ENCODE results near the gene SRMS. TPM values are rescaled to one million over a fixed set of nuclear protein-coding genes. Genes with fewer than 3 reads are reported as not detected.

Gene SRMS
- total and polyA plus RNA-seq, 2 donors (not counting 3 experiments of a cell fraction or from before 2014, with no cell fraction given), result not detected

DNA sequence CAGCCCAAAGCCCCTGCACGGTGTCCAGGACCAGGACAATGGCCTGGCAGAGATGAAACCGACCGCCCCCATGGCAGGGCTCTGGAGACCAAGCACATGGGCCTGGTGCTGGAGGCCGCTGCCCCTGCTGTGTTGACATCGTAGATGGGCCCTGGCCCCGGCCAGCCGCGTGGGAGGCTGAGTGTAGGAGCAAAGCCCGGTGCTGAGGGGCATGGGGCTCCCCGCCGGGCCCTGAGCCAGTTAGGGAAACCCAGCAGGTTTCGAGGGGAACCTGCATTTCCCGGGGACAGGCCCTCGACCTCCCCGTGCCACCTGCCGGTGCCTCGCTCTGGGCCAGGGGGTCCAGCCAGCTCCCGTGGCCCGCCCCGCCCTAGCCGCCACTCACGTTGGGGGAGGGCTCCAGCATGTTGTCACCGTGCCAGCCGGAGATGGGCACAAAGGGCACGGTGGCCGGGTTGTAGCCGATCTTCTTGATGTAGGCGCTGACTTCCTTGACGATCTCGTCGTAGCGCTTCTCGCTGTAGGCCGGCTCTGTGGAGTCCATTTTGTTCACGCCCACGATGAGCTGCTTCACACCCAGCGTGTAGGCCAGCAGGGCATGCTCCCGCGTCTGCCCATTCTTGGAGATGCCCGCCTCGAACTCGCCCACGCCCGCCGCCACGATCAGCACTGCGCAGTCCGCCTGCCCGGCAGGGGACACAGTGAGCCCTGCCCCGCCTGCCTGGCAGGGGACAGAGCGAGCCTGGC, 53.0 kb downstream of the SRMS start:
- TF ChIP-seq MYC (IDR thresholded peaks at IDR 0.05; ENCODE audit: low read depth, low read length), result no peak
- TF ChIP-seq POLR2A (IDR thresholded peaks at IDR 0.05; ENCODE audit: low read depth, low read length), result no peak
- TF ChIP-seq, protein P1, sequence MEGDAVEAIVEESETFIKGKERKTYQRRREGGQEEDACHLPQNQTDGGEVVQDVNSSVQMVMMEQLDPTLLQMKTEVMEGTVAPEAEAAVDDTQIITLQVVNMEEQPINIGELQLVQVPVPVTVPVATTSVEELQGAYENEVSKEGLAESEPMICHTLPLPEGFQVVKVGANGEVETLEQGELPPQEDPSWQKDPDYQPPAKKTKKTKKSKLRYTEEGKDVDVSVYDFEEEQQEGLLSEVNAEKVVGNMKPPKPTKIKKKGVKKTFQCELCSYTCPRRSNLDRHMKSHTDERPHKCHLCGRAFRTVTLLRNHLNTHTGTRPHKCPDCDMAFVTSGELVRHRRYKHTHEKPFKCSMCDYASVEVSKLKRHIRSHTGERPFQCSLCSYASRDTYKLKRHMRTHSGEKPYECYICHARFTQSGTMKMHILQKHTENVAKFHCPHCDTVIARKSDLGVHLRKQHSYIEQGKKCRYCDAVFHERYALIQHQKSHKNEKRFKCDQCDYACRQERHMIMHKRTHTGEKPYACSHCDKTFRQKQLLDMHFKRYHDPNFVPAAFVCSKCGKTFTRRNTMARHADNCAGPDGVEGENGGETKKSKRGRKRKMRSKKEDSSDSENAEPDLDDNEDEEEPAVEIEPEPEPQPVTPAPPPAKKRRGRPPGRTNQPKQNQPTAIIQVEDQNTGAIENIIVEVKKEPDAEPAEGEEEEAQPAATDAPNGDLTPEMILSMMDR (IDR thresholded peaks at IDR 0.05; ENCODE audit: extremely low read depth in 1 of 2, insufficient read depth in 1 of 2, low read depth in 1 of 2, low read length in 2 of 2), result no peak
- intact Hi-C loops (cut with micrococcal nuclease) (no loop called here), dilution Hi-C loops (cut with MboI; ENCODE audit: extremely low pct_ligation_motif_present, low sequenced_read_pairs) (no loop called here)
- Histone ChIP-seq H3K27ac (ENCODE audit: insufficient read depth, low read depth, low read length) (no peak overlapping the region), H2AFZ (ENCODE audit: low read depth, low read length) (no peak overlapping the region), H3K36me3 (ENCODE audit: control insufficient read depth in 2 of 2, extremely low read depth in 1 of 2, insufficient read depth in 2 of 2, low read length in 2 of 2) (no peaks in the 10 kb centered on the region), H3K9me1 (replicated peaks; ENCODE audit: control insufficient read depth, extremely low read depth, insufficient read depth, low read length) (no peaks in the 10 kb centered on the region), H3K79me2 (ENCODE audit: control insufficient read depth, insufficient read depth, low read length) (no peaks in the 10 kb centered on the region), H3K4me1 (ENCODE audit: control insufficient read depth, extremely low read depth, insufficient read depth, low read length) (no peaks in the 10 kb centered on the region), H3K4me2 (ENCODE audit: insufficient read depth, low read length) (no peak overlapping the region), H3K27me3 (ENCODE audit: control insufficient read depth in 2 of 2, insufficient read depth in 2 of 2, low read length in 2 of 2) (no peaks in the 10 kb centered on the region), H3K9me3 (replicated peaks; ENCODE audit: control insufficient read depth, insufficient read depth, low read length) (no peaks in the 10 kb centered on the region), H4K20me1 (replicated peaks; ENCODE audit: control insufficient read depth, extremely low read depth, insufficient read depth, low read length) (no peaks in the 10 kb centered on the region), H3K4me3 (replicated peaks in 1 of 3; ENCODE audit: insufficient read depth in 1 of 3, low read depth in 1 of 3, low read length in 3 of 3) (no peak overlapping the region), H3K9ac (replicated peaks; ENCODE audit: extremely low read depth, insufficient read depth, low read length) (no peak overlapping the region)
- DNase-seq (ENCODE audit: low read depth, low spot score) (no peak), FAIRE-seq (no peak)
- ChIA-PET POLR2A (no interaction called here), CTCF (interaction anchor here (0.8 kb wide), 1 partner anchor 626 kb away, joined by 3 read pairs; no protein-coding TSS in a partner anchor)
- BruUV-seq (replicated peaks), result no TSS peak

DNA sequence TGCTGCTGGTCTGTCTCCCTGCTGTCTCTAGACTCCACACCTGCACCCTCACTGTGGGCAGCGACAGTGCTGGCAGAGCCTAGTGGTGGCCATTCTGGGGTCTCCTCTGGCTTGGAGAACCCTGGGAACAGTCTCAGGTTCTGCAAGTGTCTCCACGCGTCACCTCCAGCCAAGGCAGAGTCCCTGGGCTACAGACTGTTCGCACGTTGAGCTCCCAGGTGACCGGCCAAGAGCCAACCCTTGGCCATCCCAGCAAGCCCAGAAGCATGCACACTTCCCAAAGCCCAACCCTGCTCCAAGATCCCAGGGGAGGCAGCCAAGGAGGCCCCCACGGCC, 53.5 kb downstream of the SRMS start:
- Histone ChIP-seq H4K20me1 (replicated peaks; ENCODE audit: control insufficient read depth, extremely low read depth, insufficient read depth, low read length) (no peaks in the 10 kb centered on the region), H3K4me2 (ENCODE audit: insufficient read depth, low read length) (no peak overlapping the region), H2AFZ (ENCODE audit: low read depth, low read length) (no peak overlapping the region), H3K9ac (replicated peaks; ENCODE audit: extremely low read depth, insufficient read depth, low read length) (no peak overlapping the region), H3K4me1 (ENCODE audit: control insufficient read depth, extremely low read depth, insufficient read depth, low read length) (no peaks in the 10 kb centered on the region), H3K4me3 (replicated peaks in 1 of 3; ENCODE audit: insufficient read depth in 1 of 3, low read depth in 1 of 3, low read length in 3 of 3) (no peak overlapping the region), H3K79me2 (ENCODE audit: control insufficient read depth, insufficient read depth, low read length) (no peaks in the 10 kb centered on the region), H3K9me1 (replicated peaks; ENCODE audit: control insufficient read depth, extremely low read depth, insufficient read depth, low read length) (no peaks in the 10 kb centered on the region), H3K27ac (ENCODE audit: insufficient read depth, low read depth, low read length) (no peak overlapping the region), H3K36me3 (ENCODE audit: control insufficient read depth in 2 of 2, extremely low read depth in 1 of 2, insufficient read depth in 2 of 2, low read length in 2 of 2) (no peaks in the 10 kb centered on the region), H3K9me3 (replicated peaks; ENCODE audit: control insufficient read depth, insufficient read depth, low read length) (no peaks in the 10 kb centered on the region), H3K27me3 (ENCODE audit: control insufficient read depth in 2 of 2, insufficient read depth in 2 of 2, low read length in 2 of 2) (no peaks in the 10 kb centered on the region)
- intact Hi-C loops (cut with micrococcal nuclease) (no loop called here), dilution Hi-C loops (cut with MboI; ENCODE audit: extremely low pct_ligation_motif_present, low sequenced_read_pairs) (no loop called here)
- BruUV-seq (replicated peaks), result no TSS peak
- TF ChIP-seq GATA2 (IDR thresholded peaks at IDR 0.05; ENCODE audit: insufficient read depth, insufficient read length, low read depth, low read length), result no peak
- TF ChIP-seq FOS (IDR thresholded peaks at IDR 0.05; ENCODE audit: borderline replicate concordance, insufficient read depth, low read length), result no peak
- TF ChIP-seq, protein P1 (IDR thresholded peaks at IDR 0.05; ENCODE audit: extremely low read depth in 1 of 2, insufficient read depth in 1 of 2, low read depth in 1 of 2, low read length in 2 of 2), result no peak
- TF ChIP-seq, protein P2, sequence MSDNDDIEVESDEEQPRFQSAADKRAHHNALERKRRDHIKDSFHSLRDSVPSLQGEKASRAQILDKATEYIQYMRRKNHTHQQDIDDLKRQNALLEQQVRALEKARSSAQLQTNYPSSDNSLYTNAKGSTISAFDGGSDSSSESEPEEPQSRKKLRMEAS (IDR thresholded peaks at IDR 0.05; ENCODE audit: insufficient read depth, insufficient read length), result no peak
- no peak for TF ChIP-seq MYC (IDR thresholded peaks at IDR 0.05; ENCODE audit: low read depth, low read length)
- no peak for TF ChIP-seq POLR2AphosphoS5 (IDR thresholded peaks at IDR 0.05; ENCODE audit: insufficient read depth, low read depth, low read length)
- no peak for TF ChIP-seq EZH2 (IDR thresholded peaks at IDR 0.05; ENCODE audit: borderline replicate concordance, low read depth, low read length, severe bottlenecking)
- no peak for TF ChIP-seq POLR2A (IDR thresholded peaks at IDR 0.05; ENCODE audit: low read depth, low read length)
- TF ChIP-seq JUN (IDR thresholded peaks at IDR 0.05; ENCODE audit: borderline replicate concordance, insufficient read depth, insufficient read length, low read depth), result no peak
- CTCF ChIA-PET, result interaction anchor here (0.8 to 1.4 kb wide), 4 partner anchors 27 to 627 kb away, joined by 3 to 4 read pairs (median 3); partner anchors contain the start of genes LKAAEAR1, PPDPF and PTK6
- DNase-seq (ENCODE audit: low read depth, low spot score) (no peak), FAIRE-seq (no peak)
- POLR2A ChIA-PET, result interaction anchor here (0.5 kb wide), 1 partner anchor 26 kb away, joined by 3 read pairs; no protein-coding TSS in a partner anchor

Data from endothelial cell of umbilical vein (primary cell).